SK-N-SH treated with all-trans-retinoic acid at 6 μM for 48 hours (cell line): Measurements from ENCODE around the gene MOK.

Source experiments
- ATAC-seq: fragments of 200-7000 bp; cut with Tn5 transposase; 3 replicates; pipeline ENCODE4 v1.9.1; 2020; ENCODE audit warnings: mild to moderate bottlenecking, moderate library complexity
- ARNTL ChIP-seq: fragments of 450-650 bp; formaldehyde crosslinking; IDR thresholded peaks from 2 replicates; pipeline ENCODE4 v1.5.0; 2020; ENCODE audit warnings: low read depth, mild to moderate bottlenecking, moderate library complexity, borderline replicate concordance
- BACH2 ChIP-seq: fragments of 250-450 bp; sonication (Bioruptor Pico); IDR thresholded peaks from 2 replicates; pipeline ENCODE4 v1.9.0; 2021; ENCODE audit warnings: mild to moderate bottlenecking, borderline replicate concordance
- CREB5 ChIP-seq: fragments of 250-450 bp; sonication (Bioruptor Pico); IDR thresholded peaks from 2 replicates; pipeline ENCODE4 v1.5.1; 2020; ENCODE audit warnings: low read depth, mild to moderate bottlenecking, moderate library complexity
- CSDC2 ChIP-seq: fragments of 250-450 bp; sonication (Bioruptor Pico); IDR thresholded peaks from 2 replicates; pipeline ENCODE4 v1.5.0; 2020; ENCODE audit warnings: mild to moderate bottlenecking, moderate library complexity
- CSRNP3 ChIP-seq: fragments of 250-450 bp; sonication (Bioruptor Pico); IDR thresholded peaks from 2 replicates; pipeline ENCODE4 v1.5.1; 2021; ENCODE audit warnings: mild to moderate bottlenecking, moderate library complexity
- ESRRG ChIP-seq: fragments of 250-450 bp; sonication (Bioruptor Pico); IDR thresholded peaks from 2 replicates; pipeline ENCODE4 v1.6.1; 2021; ENCODE audit warnings: mild to moderate bottlenecking
- GLIS3 ChIP-seq: fragments of 250-450 bp; sonication (Bioruptor Pico); IDR thresholded peaks from 2 replicates; pipeline ENCODE4 v1.5.0; 2020; ENCODE audit warnings: mild to moderate bottlenecking, moderate library complexity
- OSR1 ChIP-seq: fragments of 250-450 bp; sonication (Bioruptor Pico); IDR thresholded peaks from 2 replicates; pipeline ENCODE4 v1.8.0; 2022; ENCODE audit warnings: moderate library complexity, mild to moderate bottlenecking, inconsistent platforms
- PATZ1 ChIP-seq: fragments of 250-450 bp; sonication (Bioruptor Pico); IDR thresholded peaks from 2 replicates; pipeline ENCODE4 v1.8.0; 2020; ENCODE audit warnings: mild to moderate bottlenecking, moderate library complexity, borderline replicate concordance
- POU6F1 ChIP-seq: fragments of 250-450 bp; sonication (Bioruptor Pico); IDR thresholded peaks from 2 replicates; pipeline ENCODE4 v1.8.0; 2021; ENCODE audit warnings: low read depth, mild to moderate bottlenecking, moderate library complexity, borderline replicate concordance
- PPARA ChIP-seq: fragments of 250-450 bp; sonication (Bioruptor Pico); IDR thresholded peaks from 2 replicates; pipeline ENCODE4 v1.5.0; 2020; ENCODE audit warnings: mild to moderate bottlenecking, borderline replicate concordance
- RARB ChIP-seq: fragments of 250-450 bp; sonication (Bioruptor Pico); IDR thresholded peaks from 2 replicates; pipeline ENCODE4 v1.8.0; 2021; ENCODE audit warnings: mild to moderate bottlenecking, moderate library complexity
- SNAI2 ChIP-seq: fragments of 250-450 bp; sonication (Bioruptor Pico); IDR thresholded peaks from 2 replicates; pipeline ENCODE4 v1.5.0; 2020; ENCODE audit warnings: mild to moderate bottlenecking, moderate library complexity
- TCF4 ChIP-seq: fragments of 250-450 bp; sonication (Bioruptor Pico); IDR thresholded peaks from 2 replicates; pipeline ENCODE4 v1.8.0; 2021; ENCODE audit warnings: mild to moderate bottlenecking, moderate library complexity, borderline replicate concordance
- TOX ChIP-seq: fragments of 250-450 bp; sonication (Bioruptor Pico); IDR thresholded peaks from 2 replicates; pipeline ENCODE4 v1.8.0; 2021; ENCODE audit warnings: mild to moderate bottlenecking, moderate library complexity, borderline replicate concordance
- TSHZ2 ChIP-seq: fragments of 250-450 bp; sonication (Bioruptor Pico); IDR thresholded peaks from 2 replicates; pipeline ENCODE4 v1.5.0; 2020; ENCODE audit warnings: mild to moderate bottlenecking, moderate library complexity
- ZC3H10 ChIP-seq: fragments of 250-450 bp; sonication (Bioruptor Pico); IDR thresholded peaks from 2 replicates; pipeline ENCODE4 v1.5.1; 2021; ENCODE audit warnings: mild to moderate bottlenecking, moderate library complexity
- ZFP3 ChIP-seq: fragments of 250-450 bp; sonication (Bioruptor Pico); IDR thresholded peaks from 2 replicates; pipeline ENCODE4 v1.5.0; 2020; ENCODE audit warnings: mild to moderate bottlenecking, moderate library complexity
- ZFP30 ChIP-seq: fragments of 450-650 bp; formaldehyde crosslinking; IDR thresholded peaks from 2 replicates; pipeline ENCODE4 v1.5.0; 2022; ENCODE audit warnings: mild to moderate bottlenecking, moderate library complexity
- ZNF565 ChIP-seq: fragments of 450-650 bp; formaldehyde crosslinking; conservative IDR thresholded peaks from 2 replicates; pipeline ENCODE4 v1.5.0; 2020; ENCODE audit warnings: low read depth, mild to moderate bottlenecking, moderate library complexity
- ZNF70 ChIP-seq: fragments of 450-650 bp; formaldehyde crosslinking; IDR thresholded peaks from 2 replicates; pipeline ENCODE4 v1.5.0; 2020; ENCODE audit warnings: mild to moderate bottlenecking, moderate library complexity
- ZNF8 ChIP-seq: fragments of 450-650 bp; formaldehyde crosslinking; IDR thresholded peaks from 2 replicates; pipeline ENCODE4 v1.5.0; 2020; ENCODE audit warnings: mild to moderate bottlenecking, moderate library complexity

MOK gene

GRCh38 chr14:102279688-102280348 lies 25.1 kb downstream of the MOK start:
- TF ChIP-seq ZNF565 (CRISPR knock-in tag): no peak
- TF ChIP-seq ZFP30 (CRISPR knock-in tag): no peak
- no peak for TF ChIP-seq PPARA (CRISPR knock-in tag)
- no peak for TF ChIP-seq TCF4 (CRISPR knock-in tag)
- TF ChIP-seq CREB5 (CRISPR knock-in tag): no peak
- no peak for TF ChIP-seq TOX (CRISPR knock-in tag)
- TF ChIP-seq PATZ1 (CRISPR knock-in tag): no peak
- no peak for TF ChIP-seq ZC3H10
- TF ChIP-seq CSRNP3 (CRISPR knock-in tag): no peak
- TF ChIP-seq ARNTL: no peak
- no peak for TF ChIP-seq SNAI2
- no peak for TF ChIP-seq ZFP3
- no peak for TF ChIP-seq RARB (CRISPR knock-in tag)
- TF ChIP-seq ESRRG: no peak
- TF ChIP-seq ZNF8 (CRISPR knock-in tag): no peak
- peak; percentile 80 for ATAC-seq

- TF ChIP-seq ZNF8 (CRISPR knock-in tag) (no peak), TSHZ2 (no peak), GLIS3 (no peak), SNAI2 (no peak), TCF4 (CRISPR knock-in tag) (no peak), ZNF70 (CRISPR knock-in tag) (no peak), TOX (CRISPR knock-in tag) (no peak), BACH2 (no peak), CSRNP3 (CRISPR knock-in tag) (no peak), CREB5 (CRISPR knock-in tag) (no peak), POU6F1 (CRISPR knock-in tag) (no peak), PPARA (CRISPR knock-in tag) (no peak), CSDC2 (CRISPR knock-in tag) (no peak), ZFP3 (no peak), OSR1 (CRISPR knock-in tag) (no peak), ZC3H10 (no peak)
- no peak for ATAC-seq
Measured at GRCh38 chr14:102279282-102279681, 25.7 kb downstream of the MOK start.
